Measurements from ENCODE around the gene AACS. TPM values are rescaled to one million over a fixed set of nuclear protein-coding genes. Genes with fewer than 3 reads are reported as not detected.

AACS gene

Small RNAs within 50 kb of the gene (small RNA-seq; reads per million reads assigned to genes)
- not detected for gene AC122688.1 (ENCODE audit: insufficient read depth)

Measured in mesendoderm (in vitro differentiated cells).